HCT116 (cell line): ENCODE results near the gene MYH8. TPM values are rescaled to one million over a fixed set of nuclear protein-coding genes. Genes with fewer than 3 reads are reported as not detected.

Source experiments
- ATAC-seq: fragments of 200-7000 bp; cut with Tn5 transposase; 2 replicates; pipeline ENCODE4 v1.9.1; 2020; ENCODE audit warnings: mild to moderate bottlenecking, moderate library complexity
- BruUV-seq: library from RNA; stranded (reverse); fragments of 400-500 nt; replicated peaks from 2 replicates; lab custom pipeline; 2021; lab: Mats Ljungman, UMichigan
- CTCF ChIA-PET: fragments of 300-600 bp; sonication (Branson Sonifier 250); formaldehyde crosslinking; loops from one replicate; lab custom pipeline; 2021; ENCODE audit warnings: antibody characterized with exemption; lab: Charles Lee
- POLR2A ChIA-PET: fragments of 300-600, 350-600 bp; sonication (Branson Sonifier 250); formaldehyde crosslinking; loops from one replicate; lab custom pipeline; 2021; ENCODE audit warnings: antibody characterized with exemption; lab: Charles Lee
- RAD21 ChIA-PET, 2 experiments: fragments of 300-600 bp; sonication (Branson Sonifier 250); formaldehyde crosslinking; loops; one replicate each; lab custom pipeline; 2023; ENCODE audit warnings: low total read pairs in 2 of 2; ENCODE audit not compliant: uncharacterized antibody in 2 of 2, unreplicated experiment in 2 of 2, low non-redundant PET in 1 of 2; lab: Charles Lee
- DNase-seq: peaks from one replicate; pipeline ENCODE4 v3.0.0-alpha.2; 2010; ENCODE audit warnings: low read depth, low spot score
- H2AFZ ChIP-seq: fragments of 200-600 bp; shearing (Covaris generic), sonication (generic); 2 replicates; pipeline ENCODE4 v1.6.1; 2017; ENCODE audit warnings: low read depth, mixed run types, mixed read lengths, antibody characterized with exemption, low read length; ENCODE audit not compliant: poor library complexity, severe bottlenecking
- H3K27ac ChIP-seq: 2 replicates; pipeline ENCODE4 v1.5.1; 2012; ENCODE audit warnings: low read depth, low read length
- H3K27me3 ChIP-seq: fragments of 200-600 bp; sonication (generic); 2 replicates; pipeline ENCODE4 v1.6.1; 2016; ENCODE audit warnings: mixed run types, low read length, mixed read lengths; ENCODE audit not compliant: insufficient read depth
- H3K36me3 ChIP-seq, 2 experiments: fragments of 200-500 bp in 1 of 2; fragments of 200-600 bp in 1 of 2; sonication (Bioruptor generic) in 1 of 2; sonication (generic) in 1 of 2; 2 replicates each; pipeline versions ENCODE4 v1.5.1 to v1.6.1; 2014 to 2016; ENCODE audit warnings: low read length in 2 of 2, inconsistent platforms in 1 of 2, mixed read lengths in 1 of 2, mixed run types in 1 of 2; ENCODE audit not compliant: insufficient read depth in 2 of 2, control insufficient read depth in 1 of 2
- H3K4me1 ChIP-seq, 2 experiments: fragments of 200-600 bp in 1 of 2; sonication (generic) in 1 of 2; 2 replicates each; pipeline versions ENCODE4 v1.5.1 to v1.6.1; 2012 to 2017; ENCODE audit warnings: low read length in 2 of 2, inconsistent platforms in 1 of 2, mild to moderate bottlenecking in 1 of 2, mixed read lengths in 1 of 2, mixed run types in 1 of 2, moderate library complexity in 1 of 2; ENCODE audit not compliant: insufficient read depth in 2 of 2, control insufficient read depth in 1 of 2
- H3K4me2 ChIP-seq: fragments of 200-600 bp; sonication (generic); 2 replicates; pipeline ENCODE4 v1.6.1; 2017; ENCODE audit warnings: mixed run types, low read length, mixed read lengths
- H3K4me3 ChIP-seq, 2 experiments: fragments of 200-600 bp in 1 of 2; sonication (generic) in 1 of 2; replicated peaks in 1 of 2; 2 replicates each; pipeline ENCODE4 v1.5.1; 2011 to 2016; ENCODE audit warnings: low read length in 2 of 2, control low read depth in 1 of 2, low read depth in 1 of 2, mild to moderate bottlenecking in 1 of 2, mixed read lengths in 1 of 2, mixed run types in 1 of 2
- H3K79me2 ChIP-seq: fragments of 200-600 bp; sonication (generic); 2 replicates; pipeline ENCODE4 v1.6.1; 2017; ENCODE audit warnings: mild to moderate bottlenecking, mixed run types, low read length, moderate library complexity, mixed read lengths; ENCODE audit not compliant: insufficient read depth
- H3K9ac ChIP-seq: fragments of 200-600 bp; sonication (generic); 2 replicates; pipeline ENCODE4 v1.6.1; 2016; ENCODE audit warnings: low read length, mixed read lengths
- H3K9me2 ChIP-seq: fragments of 200-600 bp; sonication (generic), shearing (Covaris generic); 2 replicates; pipeline ENCODE4 v1.6.1; 2017; ENCODE audit warnings: mixed run types, mild to moderate bottlenecking, moderate library complexity; ENCODE audit not compliant: insufficient read depth
- H3K9me3 ChIP-seq, 2 experiments: fragments of 200-500 bp in 1 of 2; fragments of 200-600 bp in 1 of 2; sonication (Bioruptor generic) in 1 of 2; sonication (generic) in 1 of 2; 2 replicates each; pipeline ENCODE4 v1.6.1; 2014 to 2017; ENCODE audit warnings: low read length in 2 of 2, mixed read lengths in 2 of 2, inconsistent platforms in 1 of 2, low read depth in 1 of 2, mild to moderate bottlenecking in 1 of 2, mixed run types in 1 of 2, moderate library complexity in 1 of 2; ENCODE audit not compliant: control insufficient read depth in 1 of 2, insufficient read depth in 1 of 2
- H4K20me1 ChIP-seq: fragments of 200-600 bp; sonication (generic), shearing (Covaris generic); 2 replicates; pipeline ENCODE4 v1.6.1; 2017; ENCODE audit warnings: mixed run types, mild to moderate bottlenecking, moderate library complexity; ENCODE audit not compliant: insufficient read depth
- EGR1 ChIP-seq: IDR thresholded peaks from 2 replicates; pipeline ENCODE4 v1.6.1; 2012; ENCODE audit warnings: low read depth
- MAX ChIP-seq: IDR thresholded peaks from 2 replicates; pipeline ENCODE4 v1.6.1; 2012
- RAD21 ChIP-seq: IDR thresholded peaks from 2 replicates; pipeline ENCODE4 v1.6.1; 2012; ENCODE audit warnings: low read depth, mild to moderate bottlenecking
- intact Hi-C: fragments of 100-400 bp; cut with micrococcal nuclease; formaldehyde crosslinking; loops from 2 replicates; pipeline ENCODE4 v1.10.0; 2022
- total RNA-seq: library from RNA; stranded (reverse); gene quantifications from one replicate; pipeline ENCODE4 v1.2.1, GENCODE V29; 2021; ENCODE audit not compliant: unreplicated experiment
- TF ChIP-seq, protein P1 (sequence below), 3 experiments: fragments of 200-600 bp in 1 of 3; sonication (generic) in 1 of 3; IDR thresholded peaks in 2 of 3; conservative IDR thresholded peaks in 1 of 3; 2 replicates each; pipeline ENCODE4 v1.5.1; 2012 to 2017; ENCODE audit warnings: low read depth in 2 of 3, low read length in 2 of 3, antibody characterized with exemption in 1 of 3, borderline replicate concordance in 1 of 3, control low read depth in 1 of 3, mild to moderate bottlenecking in 1 of 3, mixed read lengths in 1 of 3, mixed run types in 1 of 3, moderate library complexity in 1 of 3; ENCODE audit not compliant: insufficient read depth in 1 of 3
- TF ChIP-seq, protein P2 (sequence below): IDR thresholded peaks from 2 replicates; pipeline ENCODE4 v1.6.1; 2012; ENCODE audit warnings: low read depth

Gene MYH8
- total RNA-seq, 1 experiment from 2014 or later = not detected

DNA sequence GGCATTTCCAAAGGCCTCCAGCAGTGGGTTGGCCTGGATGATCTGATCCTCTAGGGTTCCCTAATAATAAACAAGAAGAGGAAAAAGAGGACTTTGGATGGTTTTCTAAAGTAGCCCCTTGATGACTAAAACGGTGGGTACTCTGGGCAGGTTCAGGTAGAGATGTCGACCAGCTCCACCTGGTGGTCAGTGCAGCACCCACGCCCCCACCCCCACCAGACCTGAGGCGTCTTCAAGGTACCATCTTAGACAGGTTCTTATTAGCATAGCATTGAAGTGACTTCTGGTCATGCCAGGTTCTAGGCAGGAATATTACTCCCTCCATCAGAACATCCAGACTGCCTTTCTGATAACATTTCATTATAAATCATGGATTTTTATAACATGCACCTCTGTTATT is 64.0 kb downstream of the MYH8 start:
- Histone ChIP-seq H2AFZ (no peak overlapping the region), H3K4me3 (no peak overlapping the region), H3K79me2 (no peaks in the 10 kb centered on the region), H3K27ac (no peak overlapping the region), H4K20me1 (no peaks in the 10 kb centered on the region), H3K4me1 (no peaks in the 10 kb centered on the region), H3K4me2 (no peak overlapping the region), H3K9me3 (no peaks in the 10 kb centered on the region), H3K9ac (no peak overlapping the region), H3K27me3 (no peaks in the 10 kb centered on the region), H3K36me3 (no peaks in the 10 kb centered on the region), H3K9me2 (no peaks in the 10 kb centered on the region)
- no peak for DNase-seq
- peak; percentile 92 for ATAC-seq
- no TSS peak for BruUV-seq
- intact Hi-C loops = no loop called here
- ChIA-PET CTCF (interaction anchor here (0.7 to 1.0 kb wide), 5 partner anchors 10 to 26 kb away, joined by 3 to 5 read pairs (median 4); no protein-coding TSS in a partner anchor), RAD21 (no interaction called here), POLR2A (no interaction called here)
- TF ChIP-seq, protein P1, sequence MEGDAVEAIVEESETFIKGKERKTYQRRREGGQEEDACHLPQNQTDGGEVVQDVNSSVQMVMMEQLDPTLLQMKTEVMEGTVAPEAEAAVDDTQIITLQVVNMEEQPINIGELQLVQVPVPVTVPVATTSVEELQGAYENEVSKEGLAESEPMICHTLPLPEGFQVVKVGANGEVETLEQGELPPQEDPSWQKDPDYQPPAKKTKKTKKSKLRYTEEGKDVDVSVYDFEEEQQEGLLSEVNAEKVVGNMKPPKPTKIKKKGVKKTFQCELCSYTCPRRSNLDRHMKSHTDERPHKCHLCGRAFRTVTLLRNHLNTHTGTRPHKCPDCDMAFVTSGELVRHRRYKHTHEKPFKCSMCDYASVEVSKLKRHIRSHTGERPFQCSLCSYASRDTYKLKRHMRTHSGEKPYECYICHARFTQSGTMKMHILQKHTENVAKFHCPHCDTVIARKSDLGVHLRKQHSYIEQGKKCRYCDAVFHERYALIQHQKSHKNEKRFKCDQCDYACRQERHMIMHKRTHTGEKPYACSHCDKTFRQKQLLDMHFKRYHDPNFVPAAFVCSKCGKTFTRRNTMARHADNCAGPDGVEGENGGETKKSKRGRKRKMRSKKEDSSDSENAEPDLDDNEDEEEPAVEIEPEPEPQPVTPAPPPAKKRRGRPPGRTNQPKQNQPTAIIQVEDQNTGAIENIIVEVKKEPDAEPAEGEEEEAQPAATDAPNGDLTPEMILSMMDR (IDR thresholded peaks at IDR 0.05 in 2 of 3, conservative IDR thresholded peaks at IDR 0.05 in 1 of 3; ENCODE audit: borderline replicate concordance in 1 of 3, insufficient read depth in 1 of 3, low read depth in 2 of 3, low read length in 2 of 3) = peak; percentile 27 to 85 (median 84); a peak in 5 of 6 replicates
- TF ChIP-seq MAX (no peak), EGR1 (0 out of 2 replicates have a peak, but pooled peaks have one; percentile 27), RAD21 (peak; percentile 30; the same call in 1 of the 2 replicates)

- Histone ChIP-seq H3K79me2 (no peaks in the 10 kb centered on the region), H4K20me1 (no peaks in the 10 kb centered on the region), H3K4me2 (no peak overlapping the region), H3K27me3 (no peaks in the 10 kb centered on the region), H3K36me3 (no peaks in the 10 kb centered on the region), H3K9me2 (no peaks in the 10 kb centered on the region), H2AFZ (no peak overlapping the region), H3K4me1 (no peaks in the 10 kb centered on the region), H3K4me3 (no peak overlapping the region), H3K27ac (no peak overlapping the region), H3K9me3 (no peaks in the 10 kb centered on the region), H3K9ac (no peak overlapping the region)
- no peak for DNase-seq
- no peak for ATAC-seq
- intact Hi-C loops = no loop called here
- BruUV-seq = no TSS peak
- no peak for TF ChIP-seq MAX
- TF ChIP-seq, protein P2, sequence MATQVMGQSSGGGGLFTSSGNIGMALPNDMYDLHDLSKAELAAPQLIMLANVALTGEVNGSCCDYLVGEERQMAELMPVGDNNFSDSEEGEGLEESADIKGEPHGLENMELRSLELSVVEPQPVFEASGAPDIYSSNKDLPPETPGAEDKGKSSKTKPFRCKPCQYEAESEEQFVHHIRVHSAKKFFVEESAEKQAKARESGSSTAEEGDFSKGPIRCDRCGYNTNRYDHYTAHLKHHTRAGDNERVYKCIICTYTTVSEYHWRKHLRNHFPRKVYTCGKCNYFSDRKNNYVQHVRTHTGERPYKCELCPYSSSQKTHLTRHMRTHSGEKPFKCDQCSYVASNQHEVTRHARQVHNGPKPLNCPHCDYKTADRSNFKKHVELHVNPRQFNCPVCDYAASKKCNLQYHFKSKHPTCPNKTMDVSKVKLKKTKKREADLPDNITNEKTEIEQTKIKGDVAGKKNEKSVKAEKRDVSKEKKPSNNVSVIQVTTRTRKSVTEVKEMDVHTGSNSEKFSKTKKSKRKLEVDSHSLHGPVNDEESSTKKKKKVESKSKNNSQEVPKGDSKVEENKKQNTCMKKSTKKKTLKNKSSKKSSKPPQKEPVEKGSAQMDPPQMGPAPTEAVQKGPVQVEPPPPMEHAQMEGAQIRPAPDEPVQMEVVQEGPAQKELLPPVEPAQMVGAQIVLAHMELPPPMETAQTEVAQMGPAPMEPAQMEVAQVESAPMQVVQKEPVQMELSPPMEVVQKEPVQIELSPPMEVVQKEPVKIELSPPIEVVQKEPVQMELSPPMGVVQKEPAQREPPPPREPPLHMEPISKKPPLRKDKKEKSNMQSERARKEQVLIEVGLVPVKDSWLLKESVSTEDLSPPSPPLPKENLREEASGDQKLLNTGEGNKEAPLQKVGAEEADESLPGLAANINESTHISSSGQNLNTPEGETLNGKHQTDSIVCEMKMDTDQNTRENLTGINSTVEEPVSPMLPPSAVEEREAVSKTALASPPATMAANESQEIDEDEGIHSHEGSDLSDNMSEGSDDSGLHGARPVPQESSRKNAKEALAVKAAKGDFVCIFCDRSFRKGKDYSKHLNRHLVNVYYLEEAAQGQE = no peak
- POLR2A ChIA-PET = no interaction called here
- CTCF ChIA-PET = interaction anchor here (1.0 kb wide), 1 partner anchor 260 kb away, joined by 3 read pairs; no protein-coding TSS in a partner anchor
- RAD21 ChIA-PET = no interaction called here
Observed at GRCh38 chr17:10354651-10355050, 67.1 kb downstream of the MYH8 start.
